HFF-Myc (cell line): ENCODE data around the gene OSGIN1.

Source experiments
- DNase-seq: peaks from one replicate; pipeline ENCODE4 v3.0.0-alpha.2; 2011; ENCODE audit warnings: low read depth; ENCODE audit errors: extremely low read depth
- H3K4me3 ChIP-seq: replicated peaks from 2 replicates; pipeline ENCODE4 v1.5.1; 2011; ENCODE audit warnings: low read depth, mild to moderate bottlenecking, control low read depth, low read length
- TF ChIP-seq, protein P1 (sequence below): IDR thresholded peaks from 2 replicates; pipeline ENCODE4 v1.5.1; 2012; ENCODE audit warnings: mild to moderate bottlenecking, low read depth, low read length, control low read depth; ENCODE audit errors: missing control alignments

Gene OSGIN1

DNA sequence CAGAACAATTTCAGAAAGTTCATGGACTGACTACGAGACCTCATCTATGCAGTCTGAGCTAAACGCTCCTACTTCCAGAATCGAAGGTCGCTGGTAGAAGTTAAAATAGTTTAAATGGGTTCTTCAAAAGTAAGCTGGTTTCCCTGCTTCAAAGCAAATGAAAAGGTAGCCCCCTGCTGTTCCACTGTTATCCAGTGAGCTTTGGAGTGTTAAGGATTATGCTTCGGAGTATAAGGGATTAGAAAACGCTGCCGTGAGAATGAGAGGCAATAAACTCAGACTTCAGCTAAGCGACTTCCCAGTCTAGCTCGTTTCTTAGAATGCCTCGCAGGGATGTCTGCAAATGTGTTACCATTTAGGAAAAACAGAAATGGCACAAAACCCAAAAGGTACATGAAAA, 41.8 kb upstream of the OSGIN1 start:
- no peak for DNase-seq
- H3K4me3 ChIP-seq, result no peak overlapping the region
- TF ChIP-seq, protein P1, sequence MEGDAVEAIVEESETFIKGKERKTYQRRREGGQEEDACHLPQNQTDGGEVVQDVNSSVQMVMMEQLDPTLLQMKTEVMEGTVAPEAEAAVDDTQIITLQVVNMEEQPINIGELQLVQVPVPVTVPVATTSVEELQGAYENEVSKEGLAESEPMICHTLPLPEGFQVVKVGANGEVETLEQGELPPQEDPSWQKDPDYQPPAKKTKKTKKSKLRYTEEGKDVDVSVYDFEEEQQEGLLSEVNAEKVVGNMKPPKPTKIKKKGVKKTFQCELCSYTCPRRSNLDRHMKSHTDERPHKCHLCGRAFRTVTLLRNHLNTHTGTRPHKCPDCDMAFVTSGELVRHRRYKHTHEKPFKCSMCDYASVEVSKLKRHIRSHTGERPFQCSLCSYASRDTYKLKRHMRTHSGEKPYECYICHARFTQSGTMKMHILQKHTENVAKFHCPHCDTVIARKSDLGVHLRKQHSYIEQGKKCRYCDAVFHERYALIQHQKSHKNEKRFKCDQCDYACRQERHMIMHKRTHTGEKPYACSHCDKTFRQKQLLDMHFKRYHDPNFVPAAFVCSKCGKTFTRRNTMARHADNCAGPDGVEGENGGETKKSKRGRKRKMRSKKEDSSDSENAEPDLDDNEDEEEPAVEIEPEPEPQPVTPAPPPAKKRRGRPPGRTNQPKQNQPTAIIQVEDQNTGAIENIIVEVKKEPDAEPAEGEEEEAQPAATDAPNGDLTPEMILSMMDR, result no peak

DNA sequence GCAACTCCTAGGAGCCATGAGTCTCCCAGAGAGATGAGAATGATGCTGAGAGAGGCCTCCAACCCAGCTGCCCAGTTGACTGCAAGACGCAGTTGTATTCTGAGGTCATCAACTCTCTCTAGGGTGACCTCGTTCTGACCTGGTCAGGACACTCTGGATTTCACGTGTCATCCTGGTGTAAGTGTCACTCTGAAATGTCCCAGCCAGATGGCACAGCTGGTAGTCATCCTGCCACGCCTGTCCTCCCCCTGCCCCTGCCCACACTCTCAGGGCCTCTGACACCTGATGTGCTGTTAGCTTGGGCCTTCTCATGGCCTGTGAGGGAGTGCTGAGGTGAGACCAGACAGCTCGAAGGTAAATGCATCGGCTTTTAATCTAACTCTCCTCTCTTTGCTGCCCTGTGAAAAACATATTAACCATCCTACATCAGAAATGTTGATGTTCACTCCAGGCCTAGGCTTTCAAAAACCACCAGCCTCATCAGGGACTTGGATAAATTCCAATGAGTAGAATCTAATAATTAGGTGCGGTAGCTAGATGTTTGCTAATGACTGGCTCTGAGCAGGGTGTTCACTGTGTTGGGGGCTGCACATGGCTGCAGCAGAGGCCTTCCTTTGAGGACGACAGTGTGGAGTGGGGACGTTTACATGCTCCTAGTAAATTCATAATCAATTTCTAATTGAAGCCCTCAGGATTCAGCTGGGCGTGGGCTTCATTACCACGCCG, 40.4 kb upstream of the OSGIN1 start:
- TF ChIP-seq, protein P1, result no peak

GRCh38 chr16:83913245-83913633, 39.8 kb upstream of the OSGIN1 start:
- TF ChIP-seq, protein P1, result no peak
- H3K4me3 ChIP-seq, result no peak overlapping the region
- DNase-seq, result no peak

More for the DNA sequence above, 40.4 kb upstream of the OSGIN1 start:
- no peak for DNase-seq
- H3K4me3 ChIP-seq, result no peak overlapping the region

DNA sequence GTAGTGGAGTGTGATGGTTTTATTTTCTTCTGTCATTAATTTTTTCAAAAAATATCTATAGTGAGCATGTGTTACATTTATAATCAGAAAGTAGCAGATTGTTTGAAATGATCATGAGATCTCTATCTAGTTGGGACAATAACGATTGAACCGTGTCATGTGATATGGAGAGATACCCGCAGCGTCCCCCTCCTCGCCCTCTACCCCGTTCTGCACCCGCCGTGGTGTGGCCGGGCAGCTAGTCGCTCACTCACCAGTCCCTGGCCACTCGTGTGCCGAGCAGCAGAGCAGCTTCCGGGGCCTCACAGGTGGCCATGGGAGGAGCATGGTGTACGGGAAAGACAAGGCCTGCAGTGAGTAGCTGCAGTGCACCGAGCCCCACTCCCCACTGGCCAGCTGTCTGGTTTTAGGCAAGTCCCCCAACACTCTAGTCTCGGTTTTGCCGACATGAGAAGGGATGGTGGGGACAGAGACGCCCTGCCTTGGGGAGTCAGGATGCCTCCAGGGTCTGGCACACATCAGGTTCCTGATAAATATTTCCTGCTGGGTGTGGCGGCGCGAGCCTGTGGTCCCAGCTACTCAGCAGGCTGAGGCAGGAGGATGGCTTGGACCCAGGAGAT, 38.8 kb upstream of the OSGIN1 start:
- H3K4me3 ChIP-seq, result no peak overlapping the region
- DNase-seq, result no peak
- TF ChIP-seq, protein P1, result no peak

GRCh38 chr16:83915081-83915480, 38.0 kb upstream of the OSGIN1 start:
- no peak overlapping the region for H3K4me3 ChIP-seq
- TF ChIP-seq, protein P1, result no peak
- no peak for DNase-seq

DNA sequence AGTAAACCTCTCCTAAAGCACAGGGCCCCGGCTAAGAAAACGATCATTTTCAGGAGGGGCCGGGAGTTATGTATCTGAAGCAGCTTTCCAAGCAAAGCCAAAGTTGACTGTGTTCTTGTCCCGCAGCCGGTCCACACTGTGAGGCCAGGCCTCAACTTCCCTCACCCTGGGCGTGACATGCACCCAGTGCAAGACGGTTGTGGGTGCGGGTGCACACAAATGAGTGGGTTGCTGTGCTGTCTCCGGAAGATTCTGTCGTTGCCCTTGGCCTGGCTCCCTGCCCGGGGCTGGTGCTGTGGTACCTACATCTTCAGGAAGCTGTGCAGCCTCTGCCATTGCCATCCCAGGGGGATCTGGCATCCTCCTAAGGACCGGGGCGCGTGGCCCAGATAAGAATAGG, 37.5 kb upstream of the OSGIN1 start:
- no peak for DNase-seq
- no peak overlapping the region for H3K4me3 ChIP-seq

More for the DNA sequence above, 37.5 kb upstream of the OSGIN1 start:
- TF ChIP-seq, protein P1, result no peak
